Osteocyte (in vitro differentiated cells): ENCODE measurements around the gene ZMYND8. TPM values are rescaled to one million over a fixed set of nuclear protein-coding genes. Genes with fewer than 3 reads are reported as not detected.
"Not testable (repeated sequence)": the region's sequence is repeated elsewhere in the genome, so short reads cannot be mapped to it uniquely, and the experiment has no call there.

Experiments
- DNase-seq: peaks from one replicate; pipeline ENCODE4 v3.0.0; 2021; ENCODE audit warnings: mixed read lengths; ENCODE audit not compliant: unreplicated experiment; ENCODE audit errors: extremely low spot score
- H3K27ac Mint-ChIP-seq: one replicate; pipeline ENCODE4 v1.8.0; 2021; ENCODE audit warnings: mild to moderate bottlenecking, mixed read lengths; ENCODE audit not compliant: unreplicated experiment
- H3K27me3 Mint-ChIP-seq: one replicate; pipeline ENCODE4 v1.8.0; 2021; ENCODE audit warnings: mixed read lengths; ENCODE audit not compliant: unreplicated experiment
- H3K36me3 Mint-ChIP-seq: one replicate; pipeline ENCODE4 v1.8.0; 2021; ENCODE audit warnings: mixed read lengths; ENCODE audit not compliant: unreplicated experiment
- H3K4me1 Mint-ChIP-seq: one replicate; pipeline ENCODE4 v1.8.0; 2021; ENCODE audit warnings: mixed read lengths; ENCODE audit not compliant: unreplicated experiment
- H3K4me3 Mint-ChIP-seq: one replicate; pipeline ENCODE4 v1.8.0; 2021; ENCODE audit warnings: mild to moderate bottlenecking, moderate library complexity, mixed read lengths; ENCODE audit not compliant: unreplicated experiment
- H3K9me3 Mint-ChIP-seq: one replicate; pipeline ENCODE4 v1.8.0; 2021; ENCODE audit warnings: mixed read lengths; ENCODE audit not compliant: unreplicated experiment
- total RNA-seq: library from RNA; stranded (reverse); gene quantifications from 2 replicates; pipeline ENCODE4 v1.2.1, GENCODE V29; 2021
- TF ChIP-seq, protein P1 (sequence below): fragments of 200-600 bp; sonication (generic); IDR thresholded peaks from 2 replicates; pipeline ENCODE4 v1.5.0; 2021; ENCODE audit warnings: antibody characterized with exemption, mild to moderate bottlenecking, moderate library complexity

Gene ZMYND8
- total RNA-seq, 1 donor from 2014 or later = 96.5 TPM

DNA sequence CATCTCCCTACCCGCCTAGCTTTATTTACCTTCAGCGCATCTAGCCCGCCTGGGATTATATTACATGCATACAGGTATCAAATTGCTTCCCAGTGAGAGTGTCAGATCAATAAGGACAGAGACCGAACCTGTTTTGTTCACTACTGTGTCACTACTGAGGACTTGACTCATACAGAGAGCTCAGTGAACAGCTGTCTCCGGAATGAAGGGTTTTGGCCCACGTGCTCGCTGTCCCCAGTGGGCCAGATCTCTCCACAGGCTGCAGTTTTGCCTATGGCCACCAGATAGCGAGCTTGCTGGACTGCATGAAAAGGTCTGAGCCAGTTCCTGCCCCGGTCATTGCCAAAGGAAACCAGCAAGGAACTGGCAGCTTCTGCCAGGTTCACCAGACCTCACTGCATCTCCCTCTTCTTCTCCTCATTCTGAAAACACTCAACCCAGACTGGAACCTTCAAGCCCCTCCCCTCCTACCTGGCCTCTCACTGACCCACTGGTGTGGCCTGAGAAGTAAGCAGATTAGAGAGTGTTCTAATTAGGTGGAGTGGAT is 150.8 kb downstream of the ZMYND8 start:
- no peak for DNase-seq
- no peak overlapping the region for H3K4me3 Mint-ChIP-seq
- peaks cover 15% of the 10 kb centered on the region for H3K4me1 Mint-ChIP-seq
- no peaks in the 10 kb centered on the region for H3K27me3 Mint-ChIP-seq
- H3K9me3 Mint-ChIP-seq = no peaks in the 10 kb centered on the region
- peaks cover 26% of the 10 kb centered on the region for H3K36me3 Mint-ChIP-seq
- peak overlapping the region; percentile 32 for H3K27ac Mint-ChIP-seq
- TF ChIP-seq, protein P1, sequence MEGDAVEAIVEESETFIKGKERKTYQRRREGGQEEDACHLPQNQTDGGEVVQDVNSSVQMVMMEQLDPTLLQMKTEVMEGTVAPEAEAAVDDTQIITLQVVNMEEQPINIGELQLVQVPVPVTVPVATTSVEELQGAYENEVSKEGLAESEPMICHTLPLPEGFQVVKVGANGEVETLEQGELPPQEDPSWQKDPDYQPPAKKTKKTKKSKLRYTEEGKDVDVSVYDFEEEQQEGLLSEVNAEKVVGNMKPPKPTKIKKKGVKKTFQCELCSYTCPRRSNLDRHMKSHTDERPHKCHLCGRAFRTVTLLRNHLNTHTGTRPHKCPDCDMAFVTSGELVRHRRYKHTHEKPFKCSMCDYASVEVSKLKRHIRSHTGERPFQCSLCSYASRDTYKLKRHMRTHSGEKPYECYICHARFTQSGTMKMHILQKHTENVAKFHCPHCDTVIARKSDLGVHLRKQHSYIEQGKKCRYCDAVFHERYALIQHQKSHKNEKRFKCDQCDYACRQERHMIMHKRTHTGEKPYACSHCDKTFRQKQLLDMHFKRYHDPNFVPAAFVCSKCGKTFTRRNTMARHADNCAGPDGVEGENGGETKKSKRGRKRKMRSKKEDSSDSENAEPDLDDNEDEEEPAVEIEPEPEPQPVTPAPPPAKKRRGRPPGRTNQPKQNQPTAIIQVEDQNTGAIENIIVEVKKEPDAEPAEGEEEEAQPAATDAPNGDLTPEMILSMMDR = peak; percentile 61

DNA sequence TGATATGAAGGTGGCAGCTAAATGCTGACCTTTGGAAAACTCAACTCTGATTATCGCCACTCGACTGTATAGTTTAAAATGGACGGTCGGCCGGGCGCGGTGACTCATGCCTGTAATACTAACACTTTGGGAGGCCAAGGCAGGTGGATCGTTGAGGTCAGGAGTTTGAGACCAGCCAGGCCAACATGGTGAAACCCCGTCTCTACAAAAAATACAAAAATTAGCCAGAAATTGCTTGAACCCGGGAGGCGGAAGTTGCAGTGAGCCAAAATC is 151.7 kb downstream of the ZMYND8 start:
- H3K27me3 Mint-ChIP-seq, H3K27ac Mint-ChIP-seq, DNase-seq, H3K9me3 Mint-ChIP-seq, H3K4me3 Mint-ChIP-seq: not testable (repeated sequence)
- Mint-ChIP-seq H3K4me1 (peaks cover 15% of the 10 kb centered on the region), H3K36me3 (peaks cover 22% of the 10 kb centered on the region)

DNA sequence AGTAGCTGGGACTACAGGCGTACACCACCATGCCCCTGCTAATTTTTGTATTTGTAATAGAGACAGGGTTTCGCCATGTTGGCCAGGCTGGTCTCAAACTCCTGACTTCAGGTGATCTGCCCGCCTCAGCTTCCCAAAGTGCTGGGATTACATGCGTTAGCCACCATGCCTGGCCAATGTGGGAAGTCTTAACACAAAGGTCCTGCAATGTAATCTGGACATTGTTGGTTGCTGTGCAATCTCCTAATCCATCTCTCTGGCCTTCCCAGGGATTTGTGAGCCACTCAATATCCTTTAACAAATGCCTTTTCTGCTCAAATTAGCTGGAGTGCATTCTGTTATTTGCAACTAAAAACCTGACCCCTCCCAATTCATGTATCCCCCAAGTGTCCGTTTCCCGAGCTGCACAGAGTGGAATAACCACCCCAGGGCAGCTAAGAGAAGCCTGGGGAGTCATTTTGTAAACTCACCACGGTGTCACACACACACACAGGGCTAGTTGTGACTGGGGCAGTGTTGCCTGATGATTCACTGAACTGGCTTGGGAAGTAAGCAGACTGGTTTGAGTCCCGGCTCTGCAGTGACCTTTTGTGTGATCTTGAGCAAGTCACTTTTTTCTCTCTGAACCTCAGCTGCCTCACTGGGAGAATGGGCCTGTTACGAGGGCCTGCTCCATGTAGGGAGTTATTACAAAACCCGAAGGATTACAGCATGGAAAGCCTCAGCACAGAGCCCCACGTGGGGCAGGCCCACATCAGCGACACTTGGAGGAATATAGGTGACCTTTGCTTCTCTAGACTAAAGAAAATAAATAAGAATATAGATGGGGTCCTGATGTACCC is 152.3 kb downstream of the ZMYND8 start:
- DNase-seq = no peak
- H3K27ac Mint-ChIP-seq = no peak overlapping the region
- H3K4me3 Mint-ChIP-seq = no peak overlapping the region

DNA sequence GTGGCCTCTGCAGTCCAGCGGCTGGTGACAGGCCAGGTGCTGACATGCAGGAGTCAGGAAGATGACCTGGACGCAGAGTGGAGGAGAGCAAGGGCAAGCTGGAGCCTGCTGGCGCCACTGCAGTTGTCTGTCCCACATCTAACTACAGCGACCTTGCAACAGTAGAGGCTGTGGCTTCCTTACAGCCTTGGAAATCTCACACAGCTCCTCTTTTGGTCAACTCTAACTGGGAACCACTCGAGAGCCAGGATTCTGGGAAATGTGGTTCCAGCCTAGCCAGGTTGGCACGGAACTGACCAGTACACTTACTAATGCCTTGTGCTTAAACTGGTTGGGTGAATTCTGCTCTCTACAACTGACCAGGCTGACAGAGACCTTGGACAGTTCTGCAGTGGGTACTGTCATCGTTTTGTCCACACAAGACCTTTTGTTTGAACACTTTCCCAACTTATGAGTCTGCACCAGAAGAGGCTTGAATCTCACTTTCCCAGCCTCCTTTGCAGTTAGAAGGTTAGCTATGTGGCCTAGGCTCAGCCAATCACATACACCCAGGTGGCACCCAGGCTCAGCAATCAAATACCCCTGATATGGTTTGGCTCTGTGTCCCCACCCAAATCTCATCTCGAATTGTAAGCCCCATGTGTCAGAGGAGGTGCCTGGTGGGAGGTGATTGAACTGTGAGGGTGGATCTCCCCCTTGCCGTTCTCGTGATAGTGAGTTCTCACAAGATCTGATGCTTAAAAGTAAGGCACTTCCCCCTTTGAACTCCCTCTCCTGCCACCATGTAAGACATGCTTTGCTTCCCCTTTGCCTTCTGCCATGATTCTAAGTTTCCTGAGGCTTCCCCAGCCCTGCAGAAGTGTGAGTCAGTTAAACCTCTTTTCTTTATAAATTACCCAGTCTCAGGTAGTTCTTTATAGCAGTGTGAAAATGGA is 153.5 kb downstream of the ZMYND8 start:
- Mint-ChIP-seq H3K4me1 (peaks cover 21% of the 10 kb centered on the region), H3K9me3 (no peaks in the 10 kb centered on the region), H3K4me3 (no peak overlapping the region), H3K36me3 (peaks cover 9% of the 10 kb centered on the region), H3K27me3 (no peaks in the 10 kb centered on the region), H3K27ac (no peak overlapping the region)
- DNase-seq = no peak
- TF ChIP-seq, protein P1 = no peak

More for the DNA sequence above, 152.3 kb downstream of the ZMYND8 start:
- TF ChIP-seq, protein P1 = no peak
- H3K27me3 Mint-ChIP-seq = no peaks in the 10 kb centered on the region
- H3K9me3 Mint-ChIP-seq = no peaks in the 10 kb centered on the region
- H3K36me3 Mint-ChIP-seq = peaks cover 17% of the 10 kb centered on the region
- peaks cover 15% of the 10 kb centered on the region for H3K4me1 Mint-ChIP-seq

DNA sequence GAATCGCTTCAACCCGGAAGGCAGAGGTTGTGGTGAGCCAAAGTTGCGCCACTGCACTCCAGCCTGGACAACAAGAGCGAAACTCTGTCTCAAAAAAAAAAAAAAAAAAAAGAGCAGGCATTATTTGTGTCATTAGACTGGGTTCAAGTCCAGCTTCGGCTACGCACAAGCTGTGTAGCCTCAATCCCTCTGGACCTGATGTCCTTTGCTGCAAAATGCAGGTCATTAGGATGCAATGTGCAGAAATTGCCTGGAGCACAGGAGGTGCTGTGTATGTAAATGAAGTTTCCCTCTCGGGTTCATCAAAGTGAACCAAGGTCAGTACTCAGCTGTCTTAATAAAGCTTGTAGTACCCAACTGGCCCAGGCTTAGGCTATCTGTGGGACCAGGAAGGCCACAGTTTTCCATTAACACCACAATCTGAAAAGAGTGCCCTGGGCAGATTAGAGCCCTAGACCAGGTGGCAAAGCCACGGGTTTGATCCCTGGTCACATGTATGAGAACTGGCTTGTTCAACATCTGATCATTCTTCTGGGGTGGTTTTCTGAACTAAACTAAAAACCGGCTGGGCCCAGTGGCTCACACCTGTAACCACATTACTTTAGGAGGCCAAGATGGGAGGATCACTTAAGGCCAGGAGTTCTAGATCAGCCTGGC is 155.3 kb downstream of the ZMYND8 start:
- TF ChIP-seq, protein P1 = no peak
- H3K36me3 Mint-ChIP-seq = peaks cover under 1% of the 10 kb centered on the region
- peaks cover 21% of the 10 kb centered on the region for H3K4me1 Mint-ChIP-seq
- H3K4me3 Mint-ChIP-seq = no peak overlapping the region
- no peak overlapping the region for H3K27ac Mint-ChIP-seq
- no peaks in the 10 kb centered on the region for H3K27me3 Mint-ChIP-seq
- H3K9me3 Mint-ChIP-seq = no peaks in the 10 kb centered on the region
- no peak for DNase-seq
